HG03196 (cell line): Measurements from ENCODE around the gene PROCA1.
A peak's percentile ranks its signal among the peaks of the same experiment; 100 is the strongest.

Experiments used
- ATAC-seq: cut with Tn5 transposase; IDR thresholded peaks from one replicate; pipeline ENCODE4 v1.9.1; 2021; ENCODE audit not compliant: unreplicated experiment

PROCA1 gene, protein sequence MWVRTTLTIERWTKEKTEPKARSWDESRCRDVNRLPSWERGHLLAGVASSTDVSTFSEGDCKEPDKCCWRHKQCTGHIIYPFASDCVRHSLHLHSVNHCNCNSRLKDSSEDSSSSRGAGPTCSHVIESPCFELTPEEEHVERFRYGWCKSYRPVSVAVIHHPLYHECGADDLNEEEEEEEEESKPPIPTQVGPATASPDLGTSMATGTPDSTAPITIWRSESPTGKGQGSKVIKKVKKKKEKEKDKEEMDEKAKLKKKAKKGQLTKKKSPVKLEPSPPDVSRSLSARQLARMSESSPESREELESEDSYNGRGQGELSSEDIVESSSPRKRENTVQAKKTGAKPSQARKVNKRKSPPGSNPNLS

DNA sequence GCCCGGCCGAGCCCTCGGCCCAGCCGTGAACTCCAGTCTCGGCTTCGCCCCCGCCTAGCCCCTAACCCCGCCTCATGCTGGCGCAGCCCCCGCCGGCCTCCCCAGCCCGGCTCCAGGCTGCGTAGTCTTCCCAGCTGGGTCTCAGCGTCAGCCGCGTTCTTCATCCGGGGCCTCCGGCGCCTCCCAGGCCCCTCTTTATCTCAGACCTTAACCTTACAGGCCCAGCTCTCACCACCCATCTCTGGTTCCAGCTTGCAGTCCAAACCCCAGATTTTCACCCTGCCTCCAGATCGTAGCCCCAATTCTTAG is at the start of gene PROCA1:
PROCA1 (minus strand) TSS at position 166 of the 309 bp plus-strand sequence. CDS start 228 bp downstream, outside the sequence.
- no peak for ATAC-seq

- ATAC-seq = no peak
Measured at GRCh38 chr17:28760601-28761562, 49.2 kb upstream of the PROCA1 start.

DNA sequence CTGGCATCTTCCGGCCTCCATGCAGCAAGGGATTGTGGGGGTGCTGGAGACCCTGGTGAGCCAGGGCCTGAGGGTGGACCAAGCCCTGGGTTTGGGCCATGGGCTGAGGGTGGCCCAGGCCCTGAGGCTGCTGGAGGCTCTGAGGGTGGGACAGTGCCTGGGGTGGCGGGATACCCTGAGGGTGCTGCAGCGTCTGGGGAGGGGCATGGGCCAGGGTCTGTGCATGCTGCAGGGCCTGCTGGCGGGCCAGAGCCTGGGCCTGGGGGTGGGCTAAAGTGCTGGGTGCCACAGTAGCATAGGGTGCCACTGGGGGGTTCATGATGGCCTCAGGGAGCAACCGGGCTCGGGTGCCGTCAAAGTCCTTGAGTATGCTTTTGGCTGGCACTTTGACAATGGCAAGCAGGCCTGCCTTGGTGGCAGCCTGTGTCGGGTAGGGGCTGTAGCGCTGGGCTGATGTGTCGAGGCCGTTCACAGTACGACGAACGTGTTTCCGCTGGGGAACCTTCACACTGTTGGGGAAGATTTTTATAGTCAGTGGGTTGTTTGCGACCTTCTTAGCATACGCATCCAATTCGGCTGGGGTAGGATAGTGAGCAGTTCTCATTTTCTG is 47.7 kb upstream of the PROCA1 start:
- ATAC-seq = no peak

DNA sequence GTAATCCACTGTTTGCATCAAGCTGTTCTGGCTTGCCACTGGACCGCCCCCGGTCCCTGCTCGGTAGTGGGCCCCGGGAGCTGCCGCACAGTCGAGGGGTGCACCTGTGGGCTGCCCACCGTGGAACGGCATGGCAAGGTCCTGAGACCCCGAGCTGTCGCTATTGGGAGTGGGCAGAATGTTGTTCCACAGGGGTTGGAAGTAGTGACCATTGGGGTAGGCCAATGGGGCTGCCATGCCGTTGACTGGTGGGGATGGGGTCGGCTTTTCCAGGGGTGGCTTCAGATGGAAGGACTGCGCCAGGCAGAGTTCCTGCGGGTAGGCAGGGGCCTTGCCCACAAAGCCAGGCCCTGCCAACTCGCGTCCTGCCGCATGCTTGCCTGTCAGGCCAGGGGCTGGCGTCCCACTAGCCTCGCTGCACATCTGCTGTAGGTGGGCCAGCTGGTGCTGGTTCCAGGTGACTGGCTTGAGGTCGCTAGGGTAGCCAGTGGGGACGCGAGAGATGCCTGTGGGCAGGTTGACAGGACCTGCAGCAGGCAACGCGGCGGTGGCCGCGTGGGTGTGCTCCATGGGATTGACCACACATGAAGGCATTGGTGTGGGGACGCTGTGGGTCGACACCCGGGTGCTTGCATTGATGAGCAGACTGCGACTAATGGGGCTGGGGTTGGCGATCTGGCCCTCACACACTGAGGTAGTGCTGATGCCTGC is 46.9 kb upstream of the PROCA1 start:
- ATAC-seq = no peak

DNA sequence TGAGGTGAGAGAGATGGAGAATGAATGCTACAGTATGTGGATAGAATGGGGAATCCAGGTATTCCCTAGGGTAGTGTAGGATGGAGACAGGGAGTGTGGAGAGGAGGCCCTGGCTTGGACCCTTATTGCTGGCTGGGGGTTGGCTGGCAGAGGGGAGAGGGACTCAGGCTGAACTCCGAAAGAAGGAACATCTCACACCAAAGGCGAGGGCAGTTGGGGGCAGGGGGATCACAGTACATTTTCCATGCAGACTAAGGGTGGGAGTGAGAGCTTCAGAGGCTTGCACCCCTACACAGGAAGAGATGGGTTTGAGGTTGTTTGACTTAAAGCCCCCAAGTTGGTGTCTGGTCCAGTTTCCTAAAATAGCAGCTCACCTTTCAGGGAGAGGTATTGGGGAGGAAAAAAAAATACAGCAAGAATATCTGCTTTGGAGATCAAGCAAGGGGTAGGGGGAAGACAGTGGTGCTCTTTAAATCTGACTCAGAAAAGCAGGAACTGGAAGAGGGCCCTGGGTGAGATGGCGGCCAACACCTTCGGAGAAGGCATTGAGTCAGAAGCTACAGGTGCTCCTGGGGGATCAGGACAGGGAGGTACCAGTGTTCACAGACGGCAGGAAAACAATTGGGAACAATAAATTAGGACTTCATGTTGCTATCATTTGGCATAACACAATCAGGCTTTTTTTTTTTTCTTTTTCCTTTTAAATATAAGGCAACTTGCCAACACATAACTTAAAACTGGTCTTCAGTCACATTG is 44.5 kb upstream of the PROCA1 start:
- ATAC-seq = no peak

- ATAC-seq = no peak
Measured at GRCh38 chr17:28755486-28755885, 43.8 kb upstream of the PROCA1 start.

GRCh38 chr17:28751600-28752366 is 40.1 kb upstream of the PROCA1 start:
- ATAC-seq = no peak

GRCh38 chr17:28750178-28751047 is 38.7 kb upstream of the PROCA1 start:
- peak; percentile 67 for ATAC-seq

DNA sequence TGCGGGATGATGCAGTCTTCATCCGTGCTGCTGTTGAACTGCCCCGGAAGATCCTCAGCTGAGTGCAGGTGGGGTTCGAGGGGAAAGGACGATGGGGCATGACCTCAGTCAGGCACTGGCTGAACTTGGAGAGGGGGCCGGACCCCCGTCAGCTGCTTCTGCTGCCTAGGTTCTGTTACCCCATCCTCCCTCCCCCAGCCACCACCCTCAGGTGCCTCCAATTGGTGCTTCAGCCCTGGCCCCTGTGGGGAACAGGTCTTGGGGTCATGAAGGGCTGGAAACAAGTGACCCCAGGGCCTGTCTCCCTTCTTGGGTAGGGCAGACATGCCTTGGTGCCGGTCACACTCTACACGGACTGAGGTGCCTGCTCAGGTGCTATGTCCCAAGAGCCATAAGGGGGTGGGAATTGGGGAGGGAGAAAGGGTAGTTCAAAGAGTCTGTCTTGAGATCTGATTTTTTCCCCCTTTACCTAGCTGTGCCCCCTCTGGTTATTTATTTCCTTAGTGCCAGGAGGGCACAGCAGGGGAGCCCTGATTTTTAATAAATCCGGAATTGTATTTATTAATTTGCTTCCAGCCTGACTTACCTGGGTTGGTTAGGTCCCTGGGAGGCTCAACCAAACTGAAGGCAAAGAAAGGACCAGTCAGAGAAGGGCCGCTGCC is 38.0 kb upstream of the PROCA1 start:
- ATAC-seq = no peak

GRCh38 chr17:28748852-28749515 is 37.3 kb upstream of the PROCA1 start:
- no peak for ATAC-seq

- no peak for ATAC-seq
Measured at GRCh38 chr17:28747801-28748750, 36.4 kb upstream of the PROCA1 start.

- ATAC-seq = no peak
Measured at GRCh38 chr17:28747051-28747691, 35.5 kb upstream of the PROCA1 start.

DNA sequence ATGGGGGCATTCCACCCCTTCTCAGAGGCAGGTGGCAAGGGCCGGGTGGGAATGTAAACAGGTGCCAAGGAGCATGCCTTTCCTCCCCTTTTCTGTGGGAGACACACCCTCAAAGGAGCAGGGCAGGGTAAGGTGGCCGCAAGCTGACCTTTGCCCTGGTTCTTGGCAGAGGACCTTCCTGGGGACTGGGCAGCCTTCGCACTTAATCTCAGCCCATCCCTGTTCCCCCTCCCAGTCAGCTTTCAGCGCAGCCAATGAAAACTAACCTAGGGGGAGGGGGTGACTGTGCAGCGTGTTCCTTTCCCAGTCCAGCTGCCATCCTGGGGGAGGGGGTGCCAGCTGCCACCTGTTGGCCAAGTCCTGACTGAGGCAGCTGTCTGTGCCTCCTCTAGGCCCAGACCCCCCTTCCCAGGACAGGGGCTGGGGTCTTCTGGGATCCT is 34.9 kb upstream of the PROCA1 start:
- ATAC-seq = no peak

GRCh38 chr17:28745786-28746411 is 34.2 kb upstream of the PROCA1 start:
- ATAC-seq = no peak
